Fibroblast of villous mesenchyme (primary cell): ENCODE measurements around the gene CLDN34. TPM values are rescaled to one million over a fixed set of nuclear protein-coding genes. Genes with fewer than 3 reads are reported as not detected.

Source experiments
- DNase-seq: peaks from one replicate; pipeline ENCODE4 v3.0.0-alpha.2; 2010; ENCODE audit warnings: low read depth
- H3K4me3 ChIP-seq: 2 replicates; pipeline ENCODE4 v1.5.1; 2011; ENCODE audit warnings: low read depth, mild to moderate bottlenecking, low read length
- CTCF ChIP-seq: IDR thresholded peaks from 2 replicates; pipeline ENCODE4 v1.5.1; 2012; ENCODE audit warnings: low read depth, mild to moderate bottlenecking, low read length; ENCODE audit not compliant: insufficient read depth
- total RNA-seq: library from RNA; depleted of rRNA; stranded (reverse); fragments of >200 nt; gene quantifications from 2 replicates; pipeline ENCODE4 v1.2.3, GENCODE V29; 2012

The CLDN34 gene
- total RNA-seq, 1 donor, result not detected

GRCh38 chrX:10011261-10011931, 44.2 kb downstream of the CLDN34 start:
- TF ChIP-seq CTCF, result no peak
- no peak for DNase-seq
- no peak overlapping the region for H3K4me3 ChIP-seq

DNA sequence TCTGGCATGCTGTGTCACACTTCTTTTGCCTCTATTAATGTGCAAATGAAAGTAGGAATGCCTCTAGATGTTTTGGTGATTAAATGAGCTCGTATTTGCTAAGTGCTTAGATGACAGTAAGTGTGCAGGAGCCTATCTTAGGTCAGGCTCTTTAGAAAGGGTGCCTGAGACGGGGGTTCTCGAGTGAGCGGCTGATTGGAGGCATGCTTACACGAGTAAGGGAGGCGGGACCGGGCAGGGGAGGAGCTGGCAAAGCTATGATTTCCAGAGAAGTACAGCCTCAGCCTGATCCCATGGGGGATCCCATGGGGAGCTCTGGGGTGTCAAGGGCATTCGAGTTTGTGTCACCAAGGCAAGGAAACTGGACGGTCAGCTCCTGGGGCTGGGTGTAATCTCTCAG, 44.8 kb downstream of the CLDN34 start:
- no peak for TF ChIP-seq CTCF
- H3K4me3 ChIP-seq, result no peak overlapping the region
- DNase-seq, result no peak

- peak; percentile 91 for DNase-seq
- TF ChIP-seq CTCF, result no peak
- H3K4me3 ChIP-seq, result peak overlapping the region; percentile 61
Measured at GRCh38 chrX:10014462-10015354, 47.5 kb downstream of the CLDN34 start.

- peak overlapping the region; percentile 67 for H3K4me3 ChIP-seq
- TF ChIP-seq CTCF, result no peak
- no peak for DNase-seq
Measured at GRCh38 chrX:10015355-10015722, 48.2 kb downstream of the CLDN34 start.

GRCh38 chrX:10015723-10016518, 48.8 kb downstream of the CLDN34 start:
- no peak for TF ChIP-seq CTCF
- H3K4me3 ChIP-seq, result peak overlapping the region; percentile 67
- peak; percentile 63 for DNase-seq

GRCh38 chrX:10016519-10017132, 49.5 kb downstream of the CLDN34 start:
- DNase-seq, result no peak
- TF ChIP-seq CTCF, result no peak
- H3K4me3 ChIP-seq, result peak overlapping the region; percentile 67
